ENCODE measurements around the gene AEBP1.

Gene AEBP1

GRCh38 chr7:44066494-44067063 lies 37.6 kb upstream of the AEBP1 start:
- in situ Hi-C loops (cut with MboI; ENCODE audit: low sequenced_read_pairs, unreplicated experiment) = no loop called here
- DNase-seq (ENCODE audit: low spot score) = no peak
- TF ChIP-seq, protein P1, sequence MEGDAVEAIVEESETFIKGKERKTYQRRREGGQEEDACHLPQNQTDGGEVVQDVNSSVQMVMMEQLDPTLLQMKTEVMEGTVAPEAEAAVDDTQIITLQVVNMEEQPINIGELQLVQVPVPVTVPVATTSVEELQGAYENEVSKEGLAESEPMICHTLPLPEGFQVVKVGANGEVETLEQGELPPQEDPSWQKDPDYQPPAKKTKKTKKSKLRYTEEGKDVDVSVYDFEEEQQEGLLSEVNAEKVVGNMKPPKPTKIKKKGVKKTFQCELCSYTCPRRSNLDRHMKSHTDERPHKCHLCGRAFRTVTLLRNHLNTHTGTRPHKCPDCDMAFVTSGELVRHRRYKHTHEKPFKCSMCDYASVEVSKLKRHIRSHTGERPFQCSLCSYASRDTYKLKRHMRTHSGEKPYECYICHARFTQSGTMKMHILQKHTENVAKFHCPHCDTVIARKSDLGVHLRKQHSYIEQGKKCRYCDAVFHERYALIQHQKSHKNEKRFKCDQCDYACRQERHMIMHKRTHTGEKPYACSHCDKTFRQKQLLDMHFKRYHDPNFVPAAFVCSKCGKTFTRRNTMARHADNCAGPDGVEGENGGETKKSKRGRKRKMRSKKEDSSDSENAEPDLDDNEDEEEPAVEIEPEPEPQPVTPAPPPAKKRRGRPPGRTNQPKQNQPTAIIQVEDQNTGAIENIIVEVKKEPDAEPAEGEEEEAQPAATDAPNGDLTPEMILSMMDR (IDR thresholded peaks at IDR 0.05; ENCODE audit: borderline replicate concordance, control extremely low read depth, extremely low read depth, insufficient read depth, missing control alignments) = no peak

- in situ Hi-C loops (cut with MboI; ENCODE audit: low sequenced_read_pairs, unreplicated experiment) = no loop called here
- DNase-seq (ENCODE audit: low spot score) = no peak
- TF ChIP-seq, protein P1 (IDR thresholded peaks at IDR 0.05; ENCODE audit: borderline replicate concordance, control extremely low read depth, extremely low read depth, insufficient read depth, missing control alignments) = no peak
These were observed 36.8 kb upstream of the AEBP1 start for GRCh38 chr7:44067064-44067951.

- TF ChIP-seq, protein P1 (IDR thresholded peaks at IDR 0.05; ENCODE audit: borderline replicate concordance, control extremely low read depth, extremely low read depth, insufficient read depth, missing control alignments) = no peak
- DNase-seq (ENCODE audit: low spot score) = no peak
- in situ Hi-C loops (cut with MboI; ENCODE audit: low sequenced_read_pairs, unreplicated experiment) = no loop called here
These were observed 36.1 kb upstream of the AEBP1 start for GRCh38 chr7:44068054-44068453.

DNA sequence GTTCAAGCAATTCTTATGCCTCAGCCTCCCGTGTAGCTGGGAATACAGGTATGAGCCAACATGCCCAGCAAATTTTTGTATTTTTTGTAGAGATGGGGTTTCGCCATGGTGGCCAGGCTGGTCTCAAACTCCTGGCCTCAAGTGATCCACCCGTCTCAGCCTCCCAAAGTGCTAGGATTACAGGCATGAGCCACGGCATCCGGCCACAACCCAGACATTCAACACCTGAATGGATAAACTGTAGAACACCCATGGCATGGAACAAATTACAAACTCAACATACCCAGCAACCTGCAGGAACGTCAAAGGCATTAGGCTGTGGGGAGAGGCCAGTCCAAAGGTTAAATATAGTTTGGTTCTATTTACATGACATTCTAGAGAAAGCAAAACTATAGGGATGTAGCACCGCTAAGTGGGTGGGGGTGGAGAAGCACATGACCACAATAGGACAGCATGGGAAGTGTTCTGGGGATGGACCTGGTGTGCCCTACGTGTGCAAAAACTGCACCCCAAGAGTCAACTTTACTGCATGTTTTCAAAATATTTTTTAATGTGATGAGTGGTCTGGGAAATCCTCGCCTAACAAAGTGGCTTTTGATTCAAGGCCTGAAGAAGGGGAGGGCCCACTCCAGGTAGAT lies 32.3 kb upstream of the AEBP1 start:
- DNase-seq (ENCODE audit: low spot score) = no peak
- in situ Hi-C loops (cut with MboI; ENCODE audit: low sequenced_read_pairs, unreplicated experiment) = no loop called here
- TF ChIP-seq, protein P1 (IDR thresholded peaks at IDR 0.05; ENCODE audit: borderline replicate concordance, control extremely low read depth, extremely low read depth, insufficient read depth, missing control alignments) = no peak

DNA sequence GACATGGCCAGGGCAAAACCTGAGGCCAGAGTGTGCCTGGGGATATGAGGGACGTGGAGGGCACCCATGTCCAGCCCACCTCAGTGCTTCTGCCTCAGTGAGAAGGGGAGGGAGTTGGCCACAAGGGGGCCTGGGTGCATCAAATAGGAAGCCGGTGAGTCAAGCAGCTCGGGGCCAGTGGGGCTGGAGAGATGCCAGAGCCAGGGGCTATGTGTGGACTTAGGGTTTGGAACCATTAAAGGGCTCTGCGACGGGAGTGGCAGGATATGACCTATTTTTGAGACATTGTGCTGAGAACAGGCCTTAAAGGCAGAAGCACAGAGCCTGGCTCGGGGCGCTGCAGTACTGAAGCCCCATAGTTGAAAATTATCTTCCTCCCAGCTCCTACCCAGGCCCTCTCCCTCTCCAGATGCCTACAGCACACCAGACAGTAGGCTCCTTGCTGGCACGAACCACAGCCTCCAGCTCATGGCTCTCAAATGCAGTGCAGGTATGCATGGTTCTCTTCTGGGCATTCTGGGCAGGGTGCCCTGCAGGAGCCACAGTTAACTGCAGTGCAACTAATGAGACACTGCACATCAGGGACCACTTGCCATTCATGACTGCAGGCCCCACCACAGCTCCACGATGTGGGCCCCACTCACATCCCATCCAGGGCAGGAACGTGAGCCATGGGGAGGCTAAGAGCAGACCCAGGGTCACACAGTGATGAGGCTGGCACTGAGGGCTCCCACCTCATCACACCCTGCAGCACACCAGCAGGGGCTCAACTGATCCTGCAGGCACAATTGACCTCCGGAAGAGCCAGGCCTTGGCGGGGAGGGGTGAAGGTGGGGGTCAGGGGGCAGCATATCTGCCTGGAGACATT lies 31.5 kb upstream of the AEBP1 start:
- TF ChIP-seq, protein P1 (IDR thresholded peaks at IDR 0.05; ENCODE audit: borderline replicate concordance, control extremely low read depth, extremely low read depth, insufficient read depth, missing control alignments) = peak; percentile 55
- in situ Hi-C loops (cut with MboI; ENCODE audit: low sequenced_read_pairs, unreplicated experiment) = no loop called here
- peak; percentile 64 for DNase-seq (ENCODE audit: low spot score)

Measured in GM13976 (cell line).